Nephron progenitor cell (in vitro differentiated cells): Measurements from ENCODE around the gene TSHZ2.
A peak's percentile ranks its signal among the peaks of the same experiment; 100 is the strongest.

Experiments
- DNase-seq: peaks from one replicate; pipeline ENCODE4 v3.0.0; 2021
- H3K27ac Mint-ChIP-seq: 2 replicates; pipeline ENCODE4 v1.8.0; 2021; ENCODE audit warnings: mild to moderate bottlenecking, moderate library complexity, mixed read lengths
- H3K27me3 Mint-ChIP-seq: 2 replicates; pipeline ENCODE4 v1.8.0; 2021; ENCODE audit warnings: mild to moderate bottlenecking, low read depth, mixed read lengths; ENCODE audit not compliant: poor library complexity
- H3K36me3 Mint-ChIP-seq: 2 replicates; pipeline ENCODE4 v1.8.0; 2021; ENCODE audit warnings: low read depth, mixed read lengths
- H3K4me1 Mint-ChIP-seq: 2 replicates; pipeline ENCODE4 v1.8.0; 2021; ENCODE audit warnings: mixed read lengths
- H3K4me3 Mint-ChIP-seq: 2 replicates; pipeline ENCODE4 v1.8.0; 2021; ENCODE audit warnings: mild to moderate bottlenecking, moderate library complexity, mixed read lengths
- H3K9me3 Mint-ChIP-seq: 2 replicates; pipeline ENCODE4 v1.8.0; 2021; ENCODE audit warnings: mild to moderate bottlenecking, moderate library complexity, mixed read lengths
- TF ChIP-seq, protein P1 (sequence below): fragments of 200-600 bp; sonication (generic); IDR thresholded peaks from 2 replicates; pipeline ENCODE4 v1.5.0; 2021; ENCODE audit warnings: antibody characterized with exemption

Gene TSHZ2

GRCh38 chr20:53013847-53014246 is 41.7 kb downstream of the TSHZ2 start:
- H3K4me3 Mint-ChIP-seq = no peak overlapping the region
- peaks cover 4% of the 10 kb centered on the region for H3K27me3 Mint-ChIP-seq
- peaks cover 93% of the 10 kb centered on the region for H3K36me3 Mint-ChIP-seq
- peaks cover 48% of the 10 kb centered on the region for H3K9me3 Mint-ChIP-seq
- no peak for DNase-seq
- H3K27ac Mint-ChIP-seq = no peak overlapping the region
- H3K4me1 Mint-ChIP-seq = peaks cover 17% of the 10 kb centered on the region
- TF ChIP-seq, protein P1, sequence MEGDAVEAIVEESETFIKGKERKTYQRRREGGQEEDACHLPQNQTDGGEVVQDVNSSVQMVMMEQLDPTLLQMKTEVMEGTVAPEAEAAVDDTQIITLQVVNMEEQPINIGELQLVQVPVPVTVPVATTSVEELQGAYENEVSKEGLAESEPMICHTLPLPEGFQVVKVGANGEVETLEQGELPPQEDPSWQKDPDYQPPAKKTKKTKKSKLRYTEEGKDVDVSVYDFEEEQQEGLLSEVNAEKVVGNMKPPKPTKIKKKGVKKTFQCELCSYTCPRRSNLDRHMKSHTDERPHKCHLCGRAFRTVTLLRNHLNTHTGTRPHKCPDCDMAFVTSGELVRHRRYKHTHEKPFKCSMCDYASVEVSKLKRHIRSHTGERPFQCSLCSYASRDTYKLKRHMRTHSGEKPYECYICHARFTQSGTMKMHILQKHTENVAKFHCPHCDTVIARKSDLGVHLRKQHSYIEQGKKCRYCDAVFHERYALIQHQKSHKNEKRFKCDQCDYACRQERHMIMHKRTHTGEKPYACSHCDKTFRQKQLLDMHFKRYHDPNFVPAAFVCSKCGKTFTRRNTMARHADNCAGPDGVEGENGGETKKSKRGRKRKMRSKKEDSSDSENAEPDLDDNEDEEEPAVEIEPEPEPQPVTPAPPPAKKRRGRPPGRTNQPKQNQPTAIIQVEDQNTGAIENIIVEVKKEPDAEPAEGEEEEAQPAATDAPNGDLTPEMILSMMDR = no peak

DNA sequence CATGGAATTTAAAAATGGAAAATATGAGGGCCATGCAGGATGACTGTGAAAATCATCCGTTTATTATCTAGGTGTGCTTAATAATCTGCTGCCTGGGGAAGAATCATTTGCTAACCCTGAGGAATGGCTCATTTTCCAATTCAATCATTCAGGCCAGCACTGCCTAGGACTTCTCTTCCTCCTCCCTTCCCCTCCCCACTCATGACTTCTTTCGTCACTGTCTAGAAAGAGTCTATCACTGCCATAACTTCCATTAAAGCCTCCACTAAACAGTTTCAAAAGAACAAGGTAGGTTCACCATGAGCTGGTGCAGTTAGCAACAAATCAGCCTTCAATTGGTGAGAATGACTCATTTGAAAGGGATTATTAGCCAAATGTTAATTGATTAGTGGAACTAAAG is 43.9 kb downstream of the TSHZ2 start:
- peaks cover 62% of the 10 kb centered on the region for H3K9me3 Mint-ChIP-seq
- DNase-seq = no peak
- no peak overlapping the region for H3K27ac Mint-ChIP-seq
- TF ChIP-seq, protein P1 = no peak
- no peak overlapping the region for H3K4me3 Mint-ChIP-seq
- peaks cover 37% of the 10 kb centered on the region for H3K4me1 Mint-ChIP-seq
- H3K36me3 Mint-ChIP-seq = peaks cover 98% of the 10 kb centered on the region
- H3K27me3 Mint-ChIP-seq = peaks cover 7% of the 10 kb centered on the region

DNA sequence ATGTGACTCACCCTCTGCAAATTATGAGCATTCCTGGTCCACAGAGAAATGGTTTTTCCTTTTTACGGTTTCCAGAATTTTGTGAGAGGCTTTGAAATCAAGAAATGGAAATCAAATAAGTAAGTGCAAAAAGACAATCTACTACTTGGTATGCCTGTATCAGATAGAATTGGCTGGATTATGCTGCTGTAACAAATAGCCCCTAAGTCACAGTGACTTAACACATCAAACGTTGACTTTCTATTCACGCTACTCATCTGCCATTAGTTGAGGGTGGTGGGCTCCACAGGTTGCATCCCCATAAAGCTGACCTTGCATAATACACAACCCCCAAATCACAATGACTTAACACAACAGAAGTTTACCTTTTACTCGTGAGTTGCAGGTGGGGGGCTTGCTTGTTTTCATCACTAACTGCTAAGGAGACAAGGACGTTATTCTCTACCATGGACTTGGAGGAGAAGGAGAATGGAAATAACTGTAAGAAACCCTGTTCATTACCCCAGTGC is 44.4 kb downstream of the TSHZ2 start:
- Mint-ChIP-seq H3K27ac (no peak overlapping the region), H3K4me1 (peaks cover 42% of the 10 kb centered on the region), H3K36me3 (peaks cover 98% of the 10 kb centered on the region)

DNA sequence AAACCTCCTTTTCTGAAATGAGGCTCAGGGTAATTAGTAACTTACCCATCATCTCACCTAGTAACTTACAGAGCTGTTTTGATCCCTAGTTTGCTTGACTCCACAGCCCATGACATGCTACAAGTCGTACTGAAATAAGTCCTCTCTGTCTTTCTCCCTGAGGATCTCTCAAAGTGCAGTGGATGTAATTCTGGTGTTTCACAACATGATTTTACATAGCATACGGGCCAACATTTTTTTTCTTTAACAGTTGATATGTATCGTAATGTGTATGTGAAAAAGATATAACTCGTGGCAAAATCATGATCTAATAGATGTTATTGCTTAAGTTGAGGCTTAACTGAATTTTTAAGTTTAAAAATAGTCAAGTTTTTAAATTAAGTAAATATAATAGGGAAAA is 45.0 kb downstream of the TSHZ2 start:
- TF ChIP-seq, protein P1 = no peak
- peaks cover 47% of the 10 kb centered on the region for H3K4me1 Mint-ChIP-seq
- H3K9me3 Mint-ChIP-seq = peaks cover 62% of the 10 kb centered on the region
- H3K36me3 Mint-ChIP-seq = peaks cover 96% of the 10 kb centered on the region
- H3K4me3 Mint-ChIP-seq = no peak overlapping the region
- DNase-seq = no peak
- peaks cover 7% of the 10 kb centered on the region for H3K27me3 Mint-ChIP-seq
- H3K27ac Mint-ChIP-seq = no peak overlapping the region

More for the DNA sequence above, 44.4 kb downstream of the TSHZ2 start:
- no peak for DNase-seq
- Mint-ChIP-seq H3K27me3 (peaks cover 7% of the 10 kb centered on the region), H3K4me3 (no peak overlapping the region), H3K9me3 (peaks cover 62% of the 10 kb centered on the region)
- TF ChIP-seq, protein P1 = no peak

- Mint-ChIP-seq H3K36me3 (peaks cover 81% of the 10 kb centered on the region), H3K9me3 (peaks cover 47% of the 10 kb centered on the region), H3K4me3 (no peak overlapping the region), H3K4me1 (peaks cover 63% of the 10 kb centered on the region), H3K27ac (peak overlapping the region; percentile 48), H3K27me3 (peaks cover 6% of the 10 kb centered on the region)
- DNase-seq = no peak
- TF ChIP-seq, protein P1 = no peak
Observed at GRCh38 chr20:53019464-53019863, 47.3 kb downstream of the TSHZ2 start.

- Mint-ChIP-seq H3K36me3 (peaks cover 72% of the 10 kb centered on the region), H3K27me3 (peaks cover 4% of the 10 kb centered on the region), H3K4me3 (no peak overlapping the region), H3K9me3 (peaks cover 37% of the 10 kb centered on the region), H3K4me1 (peaks cover 69% of the 10 kb centered on the region), H3K27ac (peak overlapping the region; percentile 21)
- TF ChIP-seq, protein P1 = no peak
- DNase-seq = no peak
Observed at GRCh38 chr20:53020376-53020775, 48.2 kb downstream of the TSHZ2 start.
